ENCODE data around the gene EIF2B5.

Gene EIF2B5

DNA sequence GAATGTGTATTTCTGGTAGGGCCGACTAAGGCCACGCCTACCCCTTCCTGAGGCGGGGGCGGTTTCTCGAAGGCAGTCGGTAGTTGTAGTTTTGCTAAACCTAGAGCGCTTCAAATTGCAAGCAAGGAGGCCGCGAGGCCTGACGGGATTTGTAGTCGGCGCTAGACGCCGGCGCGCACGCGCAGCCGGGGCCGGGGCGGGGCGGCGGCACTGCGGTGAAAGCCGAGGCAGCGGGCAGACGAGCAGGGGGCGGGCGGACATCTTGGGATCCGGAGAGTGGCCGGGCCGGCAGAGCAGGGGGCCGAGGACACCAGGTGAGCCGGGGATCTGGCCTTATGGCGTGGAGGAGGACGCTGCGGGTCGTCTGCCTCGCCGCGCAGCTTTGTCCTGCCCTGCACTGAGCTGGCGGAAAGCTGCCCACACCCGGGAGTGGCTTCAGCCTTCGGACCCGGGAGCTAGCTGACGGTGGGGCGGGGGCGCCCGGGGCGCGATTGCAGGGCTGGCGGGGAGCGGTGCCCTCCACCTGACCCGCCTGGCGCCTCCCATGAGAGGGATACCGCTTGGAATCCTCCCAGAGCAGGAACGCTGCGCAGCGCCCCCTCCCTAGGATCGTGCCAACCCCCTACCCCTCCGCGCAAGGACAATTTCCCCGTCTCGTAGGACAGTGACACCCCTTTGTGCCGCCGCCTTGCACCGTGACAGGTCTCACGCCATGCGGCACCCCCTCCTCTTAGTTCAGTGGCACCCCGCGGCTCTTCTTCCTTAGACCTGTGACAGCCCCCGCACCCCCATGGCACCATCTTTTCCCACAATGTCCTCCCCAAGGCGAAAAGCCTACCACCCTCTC, 39.7 kb downstream of the EIF2B5 start, which contains the start of gene AP2M1:
TSS of gene AP2M1 (plus strand) at position 210 of the 847 bp plus-strand sequence. CDS start 2,139 bp downstream, outside the sequence.
- peak; percentile 97 for DNase-seq

DNA sequence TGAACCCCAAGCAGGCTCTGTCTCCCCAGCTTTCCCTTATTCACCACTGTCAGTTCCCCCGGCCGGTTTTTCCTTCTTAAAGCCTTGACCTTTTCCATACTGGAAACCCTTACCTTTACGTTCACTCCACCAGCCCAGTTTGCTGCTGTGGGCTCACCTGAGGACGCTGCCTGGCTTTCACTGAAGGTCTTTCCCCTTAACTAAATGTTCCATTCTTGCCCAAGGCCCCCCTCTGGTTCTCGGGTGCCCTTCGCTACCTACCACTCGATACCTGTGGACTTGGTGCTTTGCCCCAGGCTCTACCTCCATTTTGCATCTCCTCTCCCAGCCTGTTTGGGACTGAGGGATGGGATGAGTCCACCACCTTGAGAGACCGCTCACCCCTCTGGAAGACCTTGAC, 40.3 kb downstream of the EIF2B5 start:
- DNase-seq = no peak

DNA sequence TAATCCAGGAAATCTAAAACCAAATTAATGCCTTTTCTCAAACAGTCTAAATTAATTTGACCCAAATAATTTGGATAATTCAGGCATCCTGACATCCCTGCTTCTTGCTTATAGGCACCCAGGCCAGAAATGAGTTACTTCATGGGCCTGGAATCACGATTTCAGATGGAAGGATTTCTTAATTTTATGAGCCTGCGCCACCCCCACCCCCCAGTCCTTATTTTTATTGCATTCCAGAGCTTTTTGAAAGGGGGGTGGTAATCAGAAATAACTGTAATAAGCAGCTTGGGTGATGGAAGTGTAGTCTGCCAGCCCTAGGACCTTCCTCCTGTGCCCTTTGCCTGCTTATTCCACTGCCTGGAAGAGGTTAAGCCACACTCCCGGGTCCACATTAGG, 40.8 kb downstream of the EIF2B5 start:
- DNase-seq = no peak

DNA sequence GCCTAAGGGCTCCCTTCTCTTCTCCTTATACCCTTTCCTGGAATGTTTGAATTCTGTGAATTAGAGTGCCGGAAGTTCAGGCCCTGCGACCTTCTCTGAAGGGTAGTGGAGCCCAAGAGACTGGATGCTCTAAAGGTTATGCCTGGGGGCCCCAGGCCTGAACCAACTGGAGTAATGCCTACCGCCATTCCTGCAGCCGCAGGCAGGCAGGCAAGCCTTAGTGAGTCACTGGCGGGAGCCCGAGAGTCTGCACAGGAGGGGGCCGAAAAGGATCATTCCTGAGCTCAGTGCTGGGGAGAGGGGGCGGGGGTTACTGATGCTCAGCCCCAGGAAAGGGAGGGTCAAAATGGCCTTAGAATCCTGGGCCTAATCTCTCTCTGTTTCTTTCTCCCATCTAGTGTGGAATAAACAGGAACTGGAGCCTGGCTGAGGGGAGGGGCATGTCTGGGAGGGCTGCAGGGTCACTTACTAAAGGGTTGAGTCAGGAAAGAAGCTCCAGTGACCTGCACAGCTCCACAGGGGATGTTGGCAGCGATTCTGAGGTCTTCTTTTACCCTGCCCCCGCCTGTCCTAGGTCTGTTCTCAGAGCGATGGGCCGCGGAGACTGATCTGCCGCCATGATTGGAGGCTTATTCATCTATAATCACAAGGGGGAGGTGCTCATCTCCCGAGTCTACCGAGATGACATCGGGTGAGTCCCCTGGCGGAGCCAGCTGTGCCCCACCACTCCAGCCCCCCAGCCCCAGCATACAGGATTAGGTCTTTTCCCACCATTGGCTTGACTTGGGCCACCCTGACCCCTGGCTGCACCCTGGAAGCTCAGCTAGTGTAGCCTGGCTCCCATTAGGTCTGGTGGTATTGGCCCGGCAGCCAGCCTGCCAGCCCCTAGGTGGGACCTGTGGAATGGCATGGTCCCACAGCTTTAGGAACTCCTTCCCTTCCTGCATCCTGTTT, 41.5 kb downstream of the EIF2B5 start:
- no peak for DNase-seq

DNA sequence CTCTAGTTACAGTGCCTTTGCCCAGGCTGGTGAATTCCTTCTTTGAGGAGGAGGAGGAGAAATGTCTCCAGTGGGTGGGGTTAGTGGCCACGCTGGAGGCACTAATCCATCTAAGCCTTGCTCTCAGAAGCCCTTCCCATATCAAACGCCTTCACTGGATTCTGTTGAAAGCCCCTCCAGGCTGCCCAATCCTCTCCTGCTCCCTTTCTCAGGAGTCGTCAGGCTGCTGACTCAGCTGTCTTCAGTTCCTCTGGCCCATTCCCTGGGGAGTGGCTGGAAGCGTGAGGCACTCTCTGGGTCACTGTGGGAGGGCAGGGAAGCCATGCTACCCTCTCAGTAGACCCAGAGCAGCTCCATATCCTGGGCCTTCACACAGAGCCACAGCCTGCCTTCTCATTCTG, 42.2 kb downstream of the EIF2B5 start:
- no peak for DNase-seq

DNA sequence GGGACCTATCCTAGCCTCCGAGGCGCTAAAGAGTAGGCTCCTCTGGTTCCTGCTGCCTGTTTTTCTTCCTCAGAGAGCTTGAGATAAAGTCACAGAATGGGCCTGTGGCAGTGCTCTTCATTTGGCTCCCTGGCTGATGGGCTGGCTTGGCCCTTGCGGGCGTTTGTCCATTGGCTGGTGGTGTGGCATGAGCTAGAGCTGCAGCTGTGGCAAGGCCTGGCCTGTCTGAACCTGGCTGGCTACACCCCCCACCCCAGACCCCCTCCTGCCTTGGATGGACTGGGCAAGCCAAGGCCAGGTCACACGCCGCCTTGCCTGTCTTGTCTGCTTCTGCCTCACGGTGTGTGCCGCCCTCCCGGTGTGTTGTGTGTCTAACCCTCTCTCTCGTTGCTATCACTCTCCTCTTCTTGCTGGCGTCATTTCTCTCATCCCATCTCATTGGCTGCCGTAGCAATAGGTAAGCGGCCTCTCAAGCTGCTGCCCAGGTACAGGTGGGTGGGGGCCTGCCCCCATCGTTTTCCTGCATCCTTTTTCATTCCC, 42.7 kb downstream of the EIF2B5 start:
- no peak for DNase-seq

DNA sequence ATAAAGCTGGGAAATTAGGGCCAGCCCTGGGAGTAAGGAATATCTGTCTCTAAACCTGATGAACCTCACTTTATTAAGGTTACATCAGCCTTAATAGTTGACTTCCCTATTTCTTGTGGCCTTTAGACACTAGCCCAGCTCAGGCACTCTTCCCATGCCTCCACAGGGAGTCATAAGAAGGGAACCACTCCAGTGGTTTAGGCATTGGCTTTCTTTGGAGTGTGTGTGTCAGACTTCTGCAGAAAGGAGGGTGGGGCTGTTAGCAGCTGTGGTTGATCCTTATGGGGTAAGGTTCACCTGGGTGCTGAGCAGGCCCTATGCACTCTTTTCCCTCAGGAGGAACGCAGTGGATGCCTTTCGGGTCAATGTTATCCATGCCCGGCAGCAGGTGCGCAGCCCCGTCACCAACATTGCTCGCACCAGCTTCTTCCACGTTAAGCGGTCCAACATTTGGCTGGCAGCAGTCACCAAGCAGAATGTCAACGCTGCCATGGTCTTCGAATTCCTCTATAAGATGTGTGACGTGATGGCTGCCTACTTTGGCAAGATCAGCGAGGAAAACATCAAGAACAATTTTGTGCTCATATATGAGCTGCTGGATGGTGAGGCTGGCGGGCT, 43.5 kb downstream of the EIF2B5 start:
- no peak for DNase-seq

DNA sequence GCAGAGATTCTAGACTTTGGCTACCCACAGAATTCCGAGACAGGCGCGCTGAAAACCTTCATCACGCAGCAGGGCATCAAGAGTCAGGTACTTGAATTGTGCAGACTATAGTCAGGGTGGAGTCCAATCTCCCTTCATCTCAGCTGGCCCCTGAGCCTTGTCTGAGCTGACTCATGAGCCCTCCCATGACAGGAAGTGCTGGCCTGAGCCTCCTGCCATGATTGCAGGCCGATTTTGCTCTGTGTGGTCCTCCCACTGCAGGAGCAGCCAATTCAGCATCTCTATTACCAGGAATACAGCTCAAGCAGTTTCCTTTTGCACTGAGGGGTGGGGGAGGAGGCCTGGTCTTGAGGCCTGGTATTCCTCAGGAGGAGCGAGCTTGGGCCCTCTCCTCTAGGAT, 45.0 kb downstream of the EIF2B5 start:
- DNase-seq = no peak

DNA sequence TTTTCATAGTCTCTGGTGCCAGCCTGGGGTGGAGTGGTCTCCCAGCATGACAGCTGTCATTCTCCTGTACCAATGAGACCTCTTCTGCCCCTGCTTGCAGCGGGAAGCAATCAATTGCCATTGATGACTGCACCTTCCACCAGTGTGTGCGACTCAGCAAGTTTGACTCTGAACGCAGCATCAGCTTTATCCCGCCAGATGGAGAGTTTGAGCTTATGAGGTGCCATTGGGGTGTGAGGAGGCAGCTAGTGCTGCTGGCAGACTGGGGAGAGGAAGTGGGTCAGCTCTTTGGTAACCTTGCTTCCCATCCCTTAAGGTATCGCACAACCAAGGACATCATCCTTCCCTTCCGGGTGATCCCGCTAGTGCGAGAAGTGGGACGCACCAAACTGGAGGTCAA, 46.4 kb downstream of the EIF2B5 start:
- no peak for DNase-seq

DNA sequence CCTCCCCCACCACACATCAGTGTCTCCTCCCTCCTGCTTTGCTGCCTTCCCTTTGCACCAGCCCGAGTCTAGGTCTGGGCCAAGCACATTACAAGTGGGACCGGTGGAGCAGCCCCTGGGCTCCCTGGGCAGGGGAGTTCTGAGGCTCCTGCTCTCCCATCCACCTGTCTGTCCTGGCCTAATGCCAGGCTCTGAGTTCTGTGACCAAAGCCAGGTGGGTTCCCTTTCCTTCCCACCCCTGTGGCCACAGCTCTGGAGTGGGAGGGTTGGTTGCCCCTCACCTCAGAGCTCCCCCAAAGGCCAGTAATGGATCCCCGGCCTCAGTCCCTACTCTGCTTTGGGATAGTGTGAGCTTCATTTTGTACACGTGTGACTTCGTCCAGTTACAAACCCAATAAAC, 48.5 kb downstream of the EIF2B5 start:
- no peak for DNase-seq

DNA sequence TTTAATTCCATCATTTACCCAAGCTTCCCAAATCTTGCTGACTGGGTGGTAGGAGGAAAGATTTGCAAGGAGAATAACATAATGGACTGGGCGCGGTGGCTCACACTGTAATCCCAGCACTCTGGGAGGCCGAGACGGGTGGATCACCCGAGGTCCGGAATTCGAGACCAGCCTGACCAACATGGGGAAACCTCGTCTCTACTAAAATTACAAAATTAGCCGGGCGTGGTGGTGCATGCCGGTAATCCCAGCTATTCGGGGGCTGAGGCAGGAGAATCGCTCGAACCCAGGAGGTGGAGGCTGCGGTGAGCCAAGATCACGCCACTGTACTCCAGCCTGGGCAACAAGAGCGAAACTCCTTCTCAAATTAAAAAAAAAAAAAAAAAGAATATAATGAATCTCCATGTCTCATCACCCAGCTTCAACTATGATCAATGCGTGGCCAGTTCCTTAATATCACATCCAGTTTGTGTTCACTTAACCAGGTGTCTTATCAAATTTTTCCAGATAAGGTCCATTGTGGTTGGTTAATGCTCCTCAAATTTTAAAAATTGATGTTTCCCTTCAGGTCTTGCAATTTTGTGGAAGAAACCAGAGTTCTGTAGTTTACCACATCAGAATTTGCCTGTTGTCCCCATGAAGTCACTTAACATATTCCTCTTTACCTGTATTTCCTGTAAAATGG, 49.5 kb downstream of the EIF2B5 start:
- no peak for DNase-seq

DNA sequence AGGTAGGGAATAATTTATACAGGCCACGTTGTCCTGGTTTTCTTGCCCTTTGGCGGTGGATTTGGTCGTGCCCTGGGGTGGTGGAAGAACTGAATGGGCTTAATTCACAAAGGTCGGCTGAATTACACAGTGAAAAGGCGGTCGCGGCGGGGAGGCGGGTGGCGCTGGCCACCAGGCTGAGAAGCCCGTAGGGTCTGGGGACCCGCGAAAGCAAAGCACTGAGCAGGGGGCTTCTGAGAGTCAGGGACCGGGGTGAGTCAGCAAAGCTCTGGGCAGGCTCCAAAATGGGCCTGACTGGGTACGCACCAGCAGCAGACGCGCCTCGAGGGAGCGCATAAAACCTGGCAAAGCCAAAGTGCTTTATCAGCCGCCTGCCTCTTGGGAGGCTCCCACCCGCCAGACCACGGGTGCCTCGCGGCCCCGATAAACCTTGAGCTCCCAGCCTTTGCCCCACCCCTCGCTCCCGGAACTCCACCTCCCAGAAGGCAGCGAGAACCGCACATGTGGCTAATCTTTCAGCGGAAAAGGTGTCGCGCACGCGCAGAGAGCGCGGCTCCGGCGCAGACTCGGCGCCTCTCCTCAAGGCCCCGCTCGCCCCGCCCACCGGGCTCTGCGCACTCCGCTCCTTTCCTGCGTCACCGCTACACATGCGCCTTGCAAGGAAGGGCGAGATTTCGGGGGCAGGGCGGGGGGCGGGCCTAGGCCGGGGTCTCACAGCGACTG, 50.5 kb downstream of the EIF2B5 start:
- peak; percentile 99 for DNase-seq

DNA sequence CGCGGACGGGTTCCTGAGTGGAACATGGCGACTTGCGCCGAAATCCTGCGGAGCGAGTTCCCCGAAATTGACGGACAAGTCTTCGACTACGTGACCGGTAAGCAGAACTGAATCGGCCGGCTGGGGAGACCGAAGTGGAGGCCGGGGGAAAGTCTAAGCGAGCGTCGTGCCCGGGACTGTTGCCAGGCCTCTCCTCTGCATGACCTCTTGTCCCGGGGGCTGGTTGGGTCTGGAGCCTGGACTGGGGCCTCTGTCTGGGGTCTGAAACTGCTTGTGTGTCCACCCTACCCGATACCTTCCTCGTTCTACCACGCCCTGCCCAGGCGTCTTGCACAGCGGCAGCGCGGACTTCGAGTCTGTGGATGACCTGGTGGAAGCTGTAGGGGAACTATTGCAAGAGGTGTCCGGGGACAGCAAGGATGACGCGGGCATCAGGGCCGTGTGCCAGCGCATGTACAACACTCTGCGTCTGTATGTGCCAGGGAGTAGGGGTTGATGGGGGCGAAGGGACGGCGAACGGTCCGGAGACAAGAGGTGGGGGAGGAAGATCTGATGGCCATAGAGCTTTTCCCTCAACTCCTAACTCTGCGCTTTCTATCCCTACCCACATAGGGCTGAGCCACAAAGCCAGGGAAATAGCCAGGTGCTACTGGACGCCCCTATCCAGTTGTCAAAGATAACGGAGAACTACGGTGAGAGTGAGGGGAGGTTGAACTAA, 51.2 kb downstream of the EIF2B5 start, which contains the start of gene ABCF3:
TSS of gene ABCF3 (plus strand) at position 16 of the 718 bp plus-strand sequence. CDS start at position 25, 9 bp downstream.
- no peak for DNase-seq

DNA sequence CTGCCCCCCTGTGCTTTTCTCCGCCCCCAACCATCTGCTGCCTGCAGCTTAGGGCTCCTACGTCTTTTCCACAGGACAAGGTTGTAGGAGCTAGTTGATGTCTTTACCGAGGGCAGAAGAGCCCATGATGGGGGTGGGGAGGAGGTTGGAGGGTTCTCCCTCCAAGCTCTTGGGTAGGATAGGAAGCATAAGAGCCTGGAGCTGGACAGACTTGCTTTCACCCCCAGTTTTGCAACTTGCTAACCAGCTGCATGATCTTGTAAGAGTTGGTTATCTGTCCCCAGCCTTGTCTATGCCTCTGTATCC, 51.7 kb downstream of the EIF2B5 start:
- DNase-seq = no peak

DNA sequence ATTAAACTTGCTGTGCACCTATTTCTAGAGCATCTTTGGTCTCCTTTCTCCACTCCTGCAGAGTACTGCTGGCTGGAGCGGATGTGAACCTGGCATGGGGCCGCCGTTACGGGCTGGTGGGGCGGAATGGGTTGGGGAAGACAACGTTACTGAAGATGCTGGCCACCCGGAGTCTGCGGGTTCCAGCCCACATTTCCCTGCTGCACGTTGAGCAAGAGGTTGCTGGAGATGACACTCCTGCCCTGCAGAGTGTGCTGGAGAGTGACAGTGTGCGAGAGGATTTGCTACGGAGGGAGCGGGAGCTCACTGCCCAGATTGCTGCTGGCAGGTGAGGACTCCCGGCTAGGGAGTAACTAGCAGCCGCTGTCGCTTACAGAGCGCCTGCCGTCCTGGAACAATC, 52.9 kb downstream of the EIF2B5 start:
- no peak for DNase-seq

DNA sequence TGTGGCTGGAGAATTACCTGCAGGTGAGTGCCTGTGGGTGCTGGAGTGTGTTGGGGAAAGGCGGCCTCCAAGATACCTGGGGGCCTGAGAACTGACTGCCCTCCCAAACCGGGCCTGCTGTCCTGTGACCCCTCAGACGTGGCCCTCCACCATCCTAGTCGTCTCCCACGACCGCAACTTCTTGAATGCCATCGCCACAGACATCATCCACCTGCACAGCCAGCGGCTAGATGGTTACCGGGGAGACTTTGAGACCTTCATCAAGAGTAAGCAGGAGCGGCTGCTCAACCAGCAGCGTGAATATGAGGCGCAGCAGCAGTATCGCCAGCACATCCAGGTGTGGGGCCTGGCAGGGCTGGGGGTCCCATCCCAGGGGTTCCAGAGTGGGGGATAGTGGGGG, 54.3 kb downstream of the EIF2B5 start:
- no peak for DNase-seq

DNA sequence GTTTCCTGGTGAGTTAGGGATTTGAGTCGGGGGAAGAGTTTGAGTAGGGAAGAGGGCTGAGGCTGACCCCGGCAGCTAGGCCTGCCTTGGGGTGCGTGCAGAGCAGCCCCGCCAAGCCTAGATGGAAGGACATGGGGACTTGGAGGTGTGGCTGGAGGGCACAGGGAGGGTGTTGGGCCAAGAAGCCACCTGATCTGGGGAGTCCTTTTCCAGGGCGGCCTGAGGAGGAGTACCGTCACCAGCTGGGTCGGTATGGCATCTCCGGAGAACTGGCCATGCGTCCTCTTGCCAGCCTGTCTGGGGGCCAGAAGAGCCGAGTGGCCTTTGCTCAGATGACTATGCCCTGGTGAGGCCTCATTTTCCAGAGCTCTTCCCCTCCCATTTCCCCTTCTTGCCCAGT, 57.7 kb downstream of the EIF2B5 start:
- no peak for DNase-seq

DNA sequence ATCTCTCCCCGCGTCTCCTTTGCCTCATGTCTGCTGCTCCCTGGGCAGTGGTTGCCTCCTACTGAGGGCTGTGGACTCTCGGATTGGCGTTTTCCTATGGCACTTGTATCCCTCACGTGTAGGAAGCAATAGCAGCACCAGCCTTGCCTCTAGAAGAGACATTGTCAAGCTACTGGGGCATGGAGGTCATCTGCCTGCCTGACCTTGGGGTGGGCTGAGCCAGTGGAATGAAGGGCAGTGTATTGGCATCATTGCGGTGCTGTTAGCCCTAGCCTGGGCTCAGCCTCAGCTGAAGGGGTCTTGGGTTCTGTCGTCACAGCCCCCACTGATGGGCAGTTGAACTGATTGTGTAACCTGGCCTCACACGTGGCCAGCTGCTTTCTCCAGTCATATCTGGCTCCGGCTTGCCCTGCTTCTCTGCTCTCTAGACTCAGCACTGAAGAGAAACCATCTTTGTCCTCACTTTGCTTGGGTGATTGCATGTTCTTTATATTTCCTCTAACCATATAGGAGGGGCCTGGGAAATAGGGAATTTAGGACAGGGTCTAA, 58.9 kb downstream of the EIF2B5 start:
- no peak for DNase-seq
